GM12874 (cell line): ENCODE measurements around the gene MBD5.

Experiments
- CTCF ChIP-seq: IDR thresholded peaks from 2 replicates; pipeline ENCODE4 v1.5.1; 2011; ENCODE audit warnings: low read depth, mild to moderate bottlenecking, control low read depth, low read length, moderate library complexity; ENCODE audit not compliant: insufficient read depth

The MBD5 gene

GRCh38 chr2:147998203-147998602 lies 22.7 kb upstream of the MBD5 start:
- TF ChIP-seq CTCF = no peak

GRCh38 chr2:147999126-147999525 lies 21.8 kb upstream of the MBD5 start:
- no peak for TF ChIP-seq CTCF

- TF ChIP-seq CTCF = no peak
Observed at GRCh38 chr2:148000095-148000494, 20.8 kb upstream of the MBD5 start.

GRCh38 chr2:148006249-148007007 lies 14.5 kb upstream of the MBD5 start:
- no peak for TF ChIP-seq CTCF

GRCh38 chr2:148007219-148007900 lies 13.5 kb upstream of the MBD5 start:
- TF ChIP-seq CTCF = no peak

GRCh38 chr2:148013876-148014275 lies 7.0 kb upstream of the MBD5 start:
- no peak for TF ChIP-seq CTCF

- TF ChIP-seq CTCF = no peak
Observed at GRCh38 chr2:148014616-148015015, 6.3 kb upstream of the MBD5 start.
